HG03196 (cell line): ENCODE results near the gene C10orf143.

Experiments
- ATAC-seq: cut with Tn5 transposase; IDR thresholded peaks from one replicate; pipeline ENCODE4 v1.9.1; 2021; ENCODE audit not compliant: unreplicated experiment

The C10orf143 gene

DNA sequence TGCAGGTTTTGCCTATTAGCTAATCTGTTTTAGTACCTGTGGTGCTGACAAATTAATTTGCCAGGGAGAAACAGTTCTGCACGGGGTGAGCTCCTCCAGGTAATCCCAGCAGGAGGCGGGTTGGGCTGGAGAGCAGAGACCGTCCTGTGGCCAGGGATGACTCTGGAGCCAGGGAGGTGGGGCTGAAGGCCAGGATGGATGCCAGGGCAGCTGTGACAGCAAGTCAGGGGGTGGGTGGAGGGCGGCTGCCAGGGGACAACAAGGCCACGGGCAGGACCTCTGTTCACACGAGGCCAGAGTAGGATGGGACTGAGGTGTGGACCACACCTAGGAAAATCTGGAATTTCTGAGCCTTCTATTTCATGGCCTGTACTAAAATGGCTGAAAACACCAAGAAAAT, 48.9 kb downstream of the C10orf143 start:
- no peak for ATAC-seq

- no peak for ATAC-seq
Observed at GRCh38 chr10:130054021-130054420, 56.6 kb downstream of the C10orf143 start.

DNA sequence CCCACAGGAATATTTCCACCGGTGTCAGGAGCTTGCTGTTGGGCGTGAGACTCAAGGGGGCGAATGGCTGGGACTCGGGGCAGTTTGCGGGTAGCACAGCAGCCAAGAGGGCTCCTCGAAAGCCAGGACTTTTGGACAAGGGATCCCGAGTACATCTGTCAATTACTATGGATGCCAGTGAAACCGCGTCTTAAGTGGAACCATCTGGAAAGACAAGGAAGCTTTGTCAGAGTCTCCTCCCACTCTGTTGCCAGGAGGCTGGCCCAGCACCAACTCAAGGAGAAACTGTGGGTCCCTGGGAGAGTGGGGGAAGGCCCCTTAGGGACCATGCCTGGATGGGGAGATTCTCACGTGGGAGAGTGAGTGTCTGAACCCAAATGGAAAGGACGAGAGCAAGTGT, 57.1 kb downstream of the C10orf143 start:
- ATAC-seq: no peak

- ATAC-seq: no peak
Observed at GRCh38 chr10:130052193-130052592, 58.4 kb downstream of the C10orf143 start.

DNA sequence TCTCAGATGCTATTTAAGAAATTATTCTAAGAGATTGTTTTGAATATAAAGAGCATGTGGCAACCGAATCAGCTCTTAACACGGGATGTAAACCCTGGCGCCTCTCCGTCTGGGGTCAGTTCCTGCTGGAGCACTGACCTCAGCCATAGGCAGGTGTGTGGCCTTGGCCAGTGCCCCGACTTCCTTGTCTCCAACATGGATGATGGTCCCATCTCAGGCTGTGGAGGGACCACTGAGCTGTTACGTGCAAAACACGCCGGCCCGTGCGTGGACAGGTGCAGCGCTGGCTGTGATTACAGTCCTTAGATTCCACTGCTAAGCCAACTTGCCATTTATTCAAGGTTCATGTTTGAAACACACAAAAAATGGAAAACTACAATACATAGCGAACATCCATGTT, 59.9 kb downstream of the C10orf143 start:
- ATAC-seq: no peak

DNA sequence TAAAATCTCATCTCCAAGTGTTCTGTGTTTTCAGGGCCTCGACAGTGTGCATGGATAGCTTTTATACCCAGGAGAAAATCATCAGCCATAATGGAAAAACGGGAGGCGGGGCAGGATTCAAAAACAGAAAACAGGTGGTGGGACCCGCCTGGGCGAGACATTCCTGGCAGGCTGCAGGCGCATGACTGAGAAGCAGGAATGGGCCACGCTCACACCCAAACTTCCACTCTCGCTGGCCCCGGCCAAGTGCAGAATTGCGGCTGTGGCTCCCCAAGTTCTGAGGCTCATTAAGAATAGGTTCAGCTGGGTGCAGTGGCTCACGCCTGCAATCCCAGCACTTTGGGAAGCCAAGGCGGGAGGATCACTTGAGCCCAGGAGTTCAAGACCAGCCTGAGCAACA, 60.6 kb downstream of the C10orf143 start:
- ATAC-seq: no peak

GRCh38 chr10:130049244-130049643, 61.4 kb downstream of the C10orf143 start:
- ATAC-seq: no peak

GRCh38 chr10:130048081-130048480, 62.5 kb downstream of the C10orf143 start:
- no peak for ATAC-seq

DNA sequence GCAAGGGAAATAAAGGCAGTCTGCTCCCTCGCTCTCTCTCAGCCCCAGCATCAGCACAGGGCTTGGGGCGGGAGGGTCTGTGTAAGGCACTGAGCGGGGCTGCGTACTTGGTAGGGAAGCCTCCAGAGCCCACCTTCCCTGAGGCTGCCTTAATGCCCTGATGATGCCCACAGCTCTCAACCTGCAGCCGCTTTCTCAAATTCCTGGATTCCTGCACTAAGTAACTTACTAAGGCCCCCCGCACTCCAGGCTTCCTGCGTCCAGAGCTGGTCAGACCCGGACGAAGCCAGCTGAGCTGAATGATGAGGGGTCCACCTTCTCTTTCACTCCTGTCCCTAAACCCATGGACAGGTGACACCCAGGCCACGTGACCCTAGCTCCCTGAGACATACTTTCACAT, 63.3 kb downstream of the C10orf143 start:
- ATAC-seq: no peak

DNA sequence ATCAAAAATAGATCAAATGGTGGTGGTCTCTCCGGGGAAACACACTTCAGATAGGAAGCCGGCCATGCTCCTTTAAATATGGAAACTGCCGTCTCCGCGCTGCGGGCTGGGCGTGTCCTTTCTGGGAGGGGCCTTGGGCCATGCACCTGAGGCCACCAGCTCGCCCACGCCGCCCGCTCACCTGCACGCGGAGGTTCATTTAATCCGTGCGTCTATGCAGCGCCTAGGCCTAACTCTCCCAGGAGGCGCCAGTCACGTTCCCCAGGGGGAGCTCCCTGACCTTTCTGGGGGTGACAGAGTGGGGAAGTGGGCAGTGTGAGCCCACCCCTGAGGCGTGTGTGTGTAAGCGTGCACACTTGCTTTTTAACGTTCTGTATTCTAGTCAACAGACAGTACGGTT, 64.0 kb downstream of the C10orf143 start:
- ATAC-seq: no peak

- ATAC-seq: no peak
Observed at GRCh38 chr10:130045801-130046321, 64.8 kb downstream of the C10orf143 start.

DNA sequence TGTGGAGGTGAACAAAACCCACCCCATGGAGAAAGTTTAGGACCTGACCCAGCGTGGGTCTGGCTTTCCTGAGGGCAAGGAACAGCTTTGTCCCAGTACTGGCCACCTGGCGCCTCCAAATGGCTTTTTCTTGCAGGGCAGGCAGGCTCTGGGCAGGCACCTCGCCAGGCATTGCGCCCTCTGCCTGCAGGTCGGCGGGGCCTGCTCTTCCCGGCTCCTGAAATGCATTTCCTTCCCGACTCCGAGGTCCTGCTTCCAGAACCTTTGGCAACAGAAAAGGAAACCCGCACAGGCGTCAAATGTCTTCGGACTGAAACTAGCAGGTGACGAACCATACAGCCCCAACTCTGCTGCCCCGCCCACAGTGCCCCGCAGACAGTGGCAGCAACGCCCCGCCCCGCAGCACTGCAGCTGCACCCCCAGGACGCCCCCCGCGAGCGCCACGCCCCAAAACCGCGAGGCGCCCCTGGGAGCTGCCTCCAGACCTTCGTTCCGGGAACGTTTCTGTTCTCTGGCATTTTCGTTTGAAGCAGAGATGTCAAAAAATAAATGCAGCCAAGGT, 65.5 kb downstream of the C10orf143 start:
- no peak for ATAC-seq

GRCh38 chr10:130044067-130045061, 66.3 kb downstream of the C10orf143 start:
- no peak for ATAC-seq

GRCh38 chr10:130043491-130043890, 67.1 kb downstream of the C10orf143 start:
- no peak for ATAC-seq

GRCh38 chr10:130042381-130042780, 68.2 kb downstream of the C10orf143 start:
- ATAC-seq: no peak

DNA sequence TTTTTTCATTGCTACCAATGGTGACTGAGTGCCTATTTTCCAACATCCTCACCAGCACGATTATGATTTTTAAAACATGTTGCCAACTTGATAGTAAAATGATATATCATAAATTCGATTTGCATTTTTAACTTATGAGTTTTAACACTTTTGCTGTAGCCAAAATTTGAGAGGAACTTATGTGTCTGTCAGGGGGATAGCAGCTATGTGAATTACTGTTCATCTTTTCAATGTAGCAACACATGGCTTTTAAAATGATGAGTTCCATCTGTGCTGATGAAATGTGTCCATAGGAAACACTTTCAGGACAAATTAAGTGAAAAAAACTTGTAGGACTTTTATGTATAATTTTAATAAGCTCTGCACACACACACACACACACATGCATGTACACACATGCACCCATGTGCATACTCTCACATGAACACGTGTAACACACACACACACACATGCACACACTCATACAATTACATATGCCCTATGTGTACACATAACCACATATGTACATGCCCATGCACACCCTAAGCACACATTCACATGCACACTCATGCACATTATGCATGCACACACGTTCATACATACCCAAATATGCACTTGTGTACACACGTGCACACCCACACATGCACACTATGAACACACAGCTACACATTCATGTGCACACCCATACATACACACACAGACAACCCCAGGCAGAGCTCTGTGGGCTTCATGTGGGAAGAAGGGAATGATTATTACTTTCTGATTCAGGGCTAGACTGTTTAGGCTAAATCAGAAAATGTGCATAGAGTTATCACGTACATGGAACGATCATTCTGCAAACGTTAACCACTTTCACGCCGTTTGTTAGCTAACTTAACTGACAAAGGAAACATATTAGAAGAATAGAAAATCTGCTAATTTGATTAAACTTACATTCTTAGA, 68.9 kb downstream of the C10orf143 start:
- ATAC-seq: no peak

DNA sequence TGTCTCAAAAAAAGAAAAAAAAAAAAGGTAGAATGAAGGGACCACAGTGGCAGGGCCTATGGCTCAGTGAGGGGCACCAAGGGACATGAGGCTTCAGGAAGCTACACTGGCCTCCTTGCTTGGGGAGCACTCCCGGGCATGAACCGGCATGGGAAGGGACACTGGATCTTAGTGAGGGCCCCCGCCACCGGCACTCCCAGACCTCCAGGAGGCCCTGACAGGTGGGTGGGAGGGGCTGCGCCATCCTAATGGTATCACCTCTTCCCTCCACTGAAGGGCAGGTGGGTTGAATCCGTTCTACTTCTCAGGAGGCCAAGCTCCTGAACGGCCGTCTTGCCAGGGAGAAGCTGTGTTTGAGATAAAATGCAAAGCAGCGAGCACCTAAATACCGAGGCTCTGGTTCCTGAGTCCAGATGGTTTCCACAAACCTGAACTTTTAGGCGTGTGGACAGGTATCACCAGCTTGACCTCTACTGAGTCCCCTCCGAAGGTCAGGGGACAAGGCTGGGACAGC, 69.8 kb downstream of the C10orf143 start:
- ATAC-seq: no peak

DNA sequence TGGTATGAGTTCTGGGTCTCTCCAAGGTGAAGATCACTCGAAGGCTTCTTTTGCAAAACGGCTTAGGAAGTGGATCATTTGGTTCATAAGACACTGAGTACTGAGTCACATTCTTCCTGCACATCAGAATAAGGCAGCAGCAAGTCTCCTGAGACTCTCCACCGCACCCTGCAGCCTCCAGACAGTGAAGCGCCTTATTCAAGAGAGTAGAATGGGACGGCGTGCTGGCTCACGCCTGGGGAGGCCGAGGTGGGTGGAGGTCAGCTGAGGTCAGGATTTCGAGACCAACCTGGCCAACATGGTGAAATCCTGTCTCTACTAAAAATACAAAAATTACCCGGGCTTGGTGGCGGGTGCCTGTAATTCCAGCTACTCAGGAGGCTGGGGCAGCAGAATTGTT, 70.3 kb downstream of the C10orf143 start:
- no peak for ATAC-seq

DNA sequence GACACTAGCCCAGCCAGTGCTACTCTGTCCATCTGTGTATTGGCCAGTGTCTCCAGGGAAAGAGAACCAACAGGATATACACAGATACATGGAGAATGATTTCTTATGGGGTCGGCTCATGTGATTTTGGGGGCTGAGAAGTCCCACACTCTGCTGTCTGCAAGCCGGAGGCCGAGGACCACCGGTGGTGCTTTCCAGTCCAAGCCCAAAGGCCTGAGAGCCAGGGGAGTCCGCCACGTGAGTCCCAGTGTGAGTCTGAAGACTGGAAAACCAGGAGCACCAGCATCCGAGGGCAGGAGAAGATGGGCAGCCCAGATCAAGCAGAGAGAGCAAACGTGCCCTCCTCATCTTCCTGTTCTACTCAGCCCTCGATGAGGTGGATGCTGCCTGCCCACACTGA, 71.5 kb downstream of the C10orf143 start:
- ATAC-seq: no peak

- ATAC-seq: no peak
Observed at GRCh38 chr10:130038611-130039109, 72.0 kb downstream of the C10orf143 start.
